HK-2 (cell line): ENCODE results near the gene TMEM126B.

Experiments
- DNase-seq: peaks from one replicate; pipeline ENCODE4 v3.0.0-alpha.2; 2018; ENCODE audit not compliant: unreplicated experiment

Gene TMEM126B

DNA sequence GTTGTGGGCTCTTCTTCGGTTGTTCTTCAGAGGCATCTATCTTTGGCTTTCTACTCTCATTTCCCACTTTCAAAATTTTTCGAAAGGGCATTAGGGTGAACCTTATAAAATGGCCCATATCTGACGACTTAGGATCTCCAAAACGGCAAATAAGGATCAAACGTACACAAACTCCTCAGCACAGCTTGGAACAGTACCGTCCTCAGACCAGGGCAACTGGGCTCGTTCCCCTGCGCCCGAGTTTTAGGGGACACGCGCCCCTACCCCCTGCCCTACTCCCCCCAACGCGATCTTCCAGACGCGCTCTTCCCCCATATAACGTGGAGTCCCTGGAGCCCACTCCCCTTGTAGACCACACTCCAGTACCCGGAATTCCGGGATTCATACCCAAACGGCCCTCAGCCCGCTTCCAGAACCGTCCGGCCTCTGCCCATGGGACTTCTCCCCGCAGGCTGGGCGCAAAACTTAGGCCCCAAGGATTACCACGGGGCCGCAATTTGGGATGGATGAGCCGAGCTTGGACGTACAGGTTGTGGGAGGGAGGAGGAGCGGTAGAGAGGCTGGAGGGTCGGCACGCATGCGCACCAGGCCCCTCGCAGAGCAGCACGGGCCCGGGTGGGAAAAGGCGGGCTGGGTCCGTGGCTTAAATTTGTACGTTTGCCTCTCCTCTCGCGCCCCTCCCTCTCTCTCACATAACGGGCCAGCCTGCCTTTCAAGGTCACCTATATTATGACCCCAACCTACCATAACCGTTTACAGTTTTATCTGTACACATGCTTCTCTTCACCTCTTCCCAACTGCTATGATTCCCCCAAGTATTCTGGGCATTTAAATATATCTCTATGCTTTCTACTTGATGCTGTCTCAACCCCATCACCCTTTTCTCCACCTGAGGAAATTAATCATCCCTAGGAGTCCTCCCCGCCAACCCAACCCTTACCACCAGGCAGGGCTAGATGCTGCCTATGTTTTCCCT, 54.2 kb downstream of the TMEM126B start:
- no peak for DNase-seq

DNA sequence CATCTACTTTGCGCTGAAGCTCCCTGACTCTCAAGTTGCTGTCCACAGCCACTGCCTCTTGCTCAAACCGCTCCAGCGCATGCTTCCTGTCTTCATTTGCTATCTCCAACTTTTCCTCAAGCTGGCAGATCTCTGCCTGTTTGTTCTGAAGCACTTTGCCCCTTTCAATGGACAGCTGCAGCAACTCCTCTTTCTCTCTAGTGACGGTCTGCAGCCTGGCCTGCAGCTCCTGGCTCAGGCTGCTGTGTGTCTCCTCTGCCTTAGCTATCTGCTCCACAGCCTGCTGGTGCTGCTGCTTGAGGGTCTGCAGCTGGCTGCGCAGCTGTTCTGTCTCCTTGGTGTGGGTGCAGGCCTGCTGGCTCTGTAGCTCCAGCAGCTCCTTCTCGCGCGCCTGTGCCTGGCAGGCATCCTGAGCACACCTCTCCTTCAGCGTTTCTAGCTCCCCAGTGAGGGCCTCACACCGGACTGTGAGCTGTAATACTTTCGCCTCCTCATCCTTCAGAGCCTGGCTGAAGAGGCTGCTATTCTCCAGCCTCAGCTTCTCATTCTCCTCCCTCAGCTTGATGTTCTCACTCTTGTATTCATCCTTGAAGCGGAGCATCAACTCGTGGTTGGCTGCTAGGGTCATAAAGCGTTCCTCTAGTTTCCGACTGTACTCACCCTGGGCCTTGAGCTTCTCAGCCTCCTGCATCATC, 56.9 kb downstream of the TMEM126B start:
- DNase-seq: no peak

DNA sequence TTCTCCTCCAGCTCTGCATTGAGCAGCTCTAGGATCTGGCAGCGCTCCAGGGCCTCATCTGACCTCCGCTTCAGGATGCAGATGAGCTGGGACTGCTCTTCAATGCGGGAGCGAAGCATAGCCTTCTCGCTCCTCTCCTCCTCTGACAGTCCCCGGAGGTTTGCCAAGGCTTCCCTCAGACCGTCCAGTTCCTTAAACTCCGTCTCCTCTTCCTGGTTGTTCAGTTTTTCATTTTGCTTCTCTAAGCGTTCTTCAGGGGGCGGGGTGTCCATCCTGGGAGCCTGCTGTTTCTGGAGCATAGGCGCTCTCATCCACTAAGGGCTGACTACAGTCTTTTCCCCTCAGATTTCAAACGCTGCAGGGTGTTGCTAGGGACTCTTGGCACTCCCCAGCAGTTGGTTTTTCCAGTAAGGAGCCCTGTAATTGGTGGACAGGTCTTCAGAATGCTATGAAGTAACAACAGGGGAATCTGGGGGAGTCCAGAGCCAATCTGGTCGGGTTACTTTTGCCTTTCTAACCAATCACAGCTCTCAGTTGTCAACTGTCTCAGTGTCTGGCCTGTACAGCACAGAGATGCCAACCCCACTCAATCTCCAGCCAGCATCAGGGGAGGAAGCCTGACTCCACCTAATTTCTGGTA, 57.5 kb downstream of the TMEM126B start, which contains the start of gene CCDC89:
Gene CCDC89, minus strand, starts transcription at position 376 of the 640 bp plus-strand sequence. Its CDS starts 65 bp downstream, at position 311.
- no peak for DNase-seq
